H9 (cell line): ENCODE results near the gene MAGOH. TPM values are rescaled to one million over a fixed set of nuclear protein-coding genes. Genes with fewer than 3 reads are reported as not detected.
A peak's percentile ranks its signal among the peaks of the same experiment; 100 is the strongest.

Source experiments
- DNase-seq: peaks from one replicate; pipeline ENCODE4 v3.0.0-alpha.2; 2017
- H2AFZ ChIP-seq: one replicate; pipeline ENCODE4 v1.6.1; 2013; ENCODE audit warnings: mild to moderate bottlenecking, low read length, control low read depth, moderate library complexity
- H2AK5ac ChIP-seq: 2 replicates; pipeline ENCODE4 v1.6.1; 2013; ENCODE audit warnings: low read length, control low read depth, mixed read lengths; ENCODE audit not compliant: insufficient read length
- H2BK120ac ChIP-seq: one replicate; pipeline ENCODE4 v1.6.1; 2013; ENCODE audit warnings: low read depth, mild to moderate bottlenecking, low read length, control low read depth, inconsistent platforms; ENCODE audit not compliant: poor library complexity, severe bottlenecking
- H2BK12ac ChIP-seq: 2 replicates; pipeline ENCODE4 v1.6.1; 2013; ENCODE audit warnings: low read length, control low read depth, mixed read lengths, low read depth; ENCODE audit not compliant: insufficient read length
- H2BK15ac ChIP-seq: 2 replicates; pipeline ENCODE4 v1.6.1; 2013; ENCODE audit warnings: low read depth, low read length, control low read depth
- H2BK20ac ChIP-seq: one replicate; pipeline ENCODE4 v1.6.1; 2013; ENCODE audit warnings: low read depth, mild to moderate bottlenecking, low read length, control low read depth, inconsistent platforms; ENCODE audit not compliant: poor library complexity, severe bottlenecking
- H2BK5ac ChIP-seq: 2 replicates; pipeline ENCODE4 v1.6.1; 2013; ENCODE audit warnings: low read length, control low read depth, mixed read lengths; ENCODE audit not compliant: insufficient read length
- H3K14ac ChIP-seq: 2 replicates; pipeline ENCODE4 v1.6.1; 2013; ENCODE audit warnings: low read length, control low read depth; ENCODE audit not compliant: insufficient read depth
- H3K18ac ChIP-seq: 2 replicates; pipeline ENCODE4 v1.6.1; 2013; ENCODE audit warnings: low read depth, mild to moderate bottlenecking, mixed read lengths, low read length, control low read depth; ENCODE audit not compliant: insufficient read length
- H3K23ac ChIP-seq: 2 replicates; pipeline ENCODE4 v1.6.1; 2013; ENCODE audit warnings: low read length, control low read depth, mixed read lengths, low read depth; ENCODE audit not compliant: insufficient read length
- H3K23me2 ChIP-seq: 2 replicates; pipeline ENCODE4 v1.6.1; 2013; ENCODE audit warnings: low read depth, mild to moderate bottlenecking, mixed read lengths, low read length, control low read depth; ENCODE audit not compliant: insufficient read length, poor library complexity, severe bottlenecking
- H3K27ac ChIP-seq: 2 replicates; pipeline ENCODE4 v1.5.1; 2013; ENCODE audit warnings: low read length, control low read depth, mixed read lengths, low read depth; ENCODE audit not compliant: insufficient read length
- H3K27me3 ChIP-seq: 2 replicates; pipeline ENCODE4 v1.6.1; 2013; ENCODE audit warnings: low read length, control low read depth, inconsistent platforms; ENCODE audit not compliant: insufficient read depth
- H3K4ac ChIP-seq: 2 replicates; pipeline ENCODE4 v1.6.1; 2013; ENCODE audit warnings: low read depth, mild to moderate bottlenecking, control low read depth, inconsistent platforms, low read length, moderate library complexity
- H3K4me1 ChIP-seq: 2 replicates; pipeline ENCODE4 v1.6.1; 2013; ENCODE audit warnings: low read length, control low read depth, inconsistent platforms; ENCODE audit not compliant: insufficient read depth
- H3K4me2 ChIP-seq: 2 replicates; pipeline ENCODE4 v1.6.1; 2013; ENCODE audit warnings: low read length, control low read depth, mixed read lengths; ENCODE audit not compliant: insufficient read length, insufficient read depth
- H3K56ac ChIP-seq: 2 replicates; pipeline ENCODE4 v1.6.1; 2013; ENCODE audit warnings: low read depth, mild to moderate bottlenecking, mixed read lengths, low read length, control low read depth; ENCODE audit not compliant: insufficient read length
- H3K79me1 ChIP-seq: 2 replicates; pipeline ENCODE4 v1.6.1; 2013; ENCODE audit warnings: low read depth, mild to moderate bottlenecking, moderate library complexity, low read length, control low read depth, inconsistent platforms; ENCODE audit not compliant: insufficient read depth, poor library complexity, severe bottlenecking
- H3K79me2 ChIP-seq: 2 replicates; pipeline ENCODE4 v1.6.1; 2013; ENCODE audit warnings: low read length, control low read depth, inconsistent platforms; ENCODE audit not compliant: insufficient read depth
- H3K9ac ChIP-seq: 2 replicates; pipeline ENCODE4 v1.6.1; 2013; ENCODE audit warnings: low read length, control low read depth, mixed read lengths; ENCODE audit not compliant: insufficient read length; ENCODE audit errors: extremely low read depth
- H3K9me3 ChIP-seq: one replicate; pipeline ENCODE4 v1.6.1; 2013; ENCODE audit warnings: low read depth, low read length, inconsistent platforms; ENCODE audit not compliant: control insufficient read depth
- H3T11ph ChIP-seq: one replicate; pipeline ENCODE4 v1.6.1; 2013; ENCODE audit warnings: mild to moderate bottlenecking, low read length, control low read depth, inconsistent platforms
- H4K20me1 ChIP-seq: one replicate; pipeline ENCODE4 v1.6.1; 2013; ENCODE audit not compliant: control insufficient read depth, insufficient read length, insufficient read depth
- H4K5ac ChIP-seq: 2 replicates; pipeline ENCODE4 v1.6.1; 2013; ENCODE audit warnings: low read depth, mild to moderate bottlenecking, mixed read lengths, low read length, control low read depth; ENCODE audit not compliant: insufficient read length
- H4K8ac ChIP-seq: replicated peaks from 2 replicates; pipeline ENCODE4 v1.6.1; 2013; ENCODE audit warnings: low read length, control low read depth, mixed read lengths, low read depth; ENCODE audit not compliant: insufficient read length
- H4K91ac ChIP-seq: 2 replicates; pipeline ENCODE4 v1.6.1; 2013; ENCODE audit warnings: low read depth, mild to moderate bottlenecking, moderate library complexity, mixed read lengths, low read length, control low read depth; ENCODE audit not compliant: insufficient read length
- H3K27ac Mint-ChIP-seq, 3 experiments: 2 replicates in 2 of 3; 3 replicates in 1 of 3; pipeline ENCODE4 v1.8.0; 2020 to 2021; ENCODE audit warnings: mixed read lengths in 3 of 3, mild to moderate bottlenecking in 1 of 3, moderate library complexity in 1 of 3
- H3K27me3 Mint-ChIP-seq: 2 replicates; pipeline ENCODE4 v1.8.0; 2021; ENCODE audit warnings: low read depth, mild to moderate bottlenecking, moderate library complexity, mixed read lengths
- H3K36me3 Mint-ChIP-seq, 3 experiments: 2 replicates in 2 of 3; 3 replicates in 1 of 3; pipeline ENCODE4 v1.8.0; 2020 to 2021; ENCODE audit warnings: low read depth in 3 of 3, mixed read lengths in 3 of 3; ENCODE audit not compliant: insufficient read depth in 1 of 3
- H3K4me1 Mint-ChIP-seq, 2 experiments: 2 replicates each; pipeline ENCODE4 v1.8.0; 2020; ENCODE audit warnings: mixed read lengths in 2 of 2
- H3K4me3 Mint-ChIP-seq, 2 experiments: 2 replicates in 1 of 2; 3 replicates in 1 of 2; pipeline ENCODE4 v1.8.0; 2020 to 2021; ENCODE audit warnings: mild to moderate bottlenecking in 2 of 2, mixed read lengths in 2 of 2, moderate library complexity in 1 of 2
- H3K9me3 Mint-ChIP-seq, 2 experiments: 2 replicates in 1 of 2; 3 replicates in 1 of 2; pipeline ENCODE4 v1.8.0; 2020; ENCODE audit warnings: mild to moderate bottlenecking in 2 of 2, mixed read lengths in 2 of 2, moderate library complexity in 1 of 2
- WGBS: extraction: QIAGEN DNeasy Blood & Tissue Kit; methylation state at CpG from one replicate; pipeline ENCODE4 v1.1.7; 2013; ENCODE audit warnings: missing lambda C conversion rate, low lambda C conversion rate, mixed read lengths; ENCODE audit not compliant: insufficient read length; ENCODE audit errors: extremely low coverage; 5-methylcytosine and 5-hydroxymethylcytosine counted together
- total RNA-seq: library from RNA; stranded (reverse); gene quantifications from 2 replicates; pipeline ENCODE4 v1.2.1, GENCODE V29; 2021
- TF ChIP-seq, protein P1 (sequence below): fragments of 200-600 bp; sonication (generic); conservative IDR thresholded peaks from 3 replicates; pipeline ENCODE4 v1.8.0; 2021; ENCODE audit warnings: antibody characterized with exemption, mild to moderate bottlenecking

MAGOH gene
- total RNA-seq, 1 experiment from 2014 or later: 81.2 TPM

DNA sequence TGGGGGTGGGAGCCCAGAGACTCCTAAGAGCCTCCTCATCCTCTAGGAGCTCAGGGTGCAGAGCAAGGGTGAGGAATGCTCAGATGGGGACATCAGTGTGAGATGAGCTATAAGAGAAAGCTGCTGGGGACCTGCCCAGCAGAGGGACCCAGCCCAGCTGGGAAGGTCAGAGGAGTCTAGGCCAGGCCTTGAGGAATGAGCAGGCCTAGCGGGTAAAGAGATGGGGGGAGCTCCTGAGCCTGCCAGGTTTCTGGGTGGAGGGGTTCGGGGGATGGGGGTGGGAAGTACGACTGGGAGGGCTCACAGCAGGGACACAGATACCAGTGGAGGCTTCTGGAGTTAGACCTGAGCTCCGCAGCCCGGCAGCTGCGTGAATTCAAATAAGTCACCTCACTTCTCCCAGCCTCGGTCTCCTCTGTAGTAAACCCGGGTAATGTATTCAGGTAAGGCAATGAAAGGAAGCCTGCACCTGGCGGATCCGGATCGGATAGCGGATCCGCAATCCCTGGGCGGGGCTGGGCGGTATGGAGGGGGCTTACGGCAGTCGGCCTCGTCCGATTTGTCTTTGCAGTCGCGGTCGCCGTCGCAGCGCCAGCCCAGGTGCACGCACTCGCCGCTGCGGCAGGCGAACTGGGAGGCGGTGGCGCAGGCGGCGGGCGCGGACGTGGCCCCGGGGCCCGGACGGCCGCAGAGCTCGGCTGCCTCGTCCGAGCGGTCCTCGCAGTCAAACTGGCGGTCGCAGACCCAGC, 38.0 kb upstream of the MAGOH start:
- H2BK20ac ChIP-seq: no peak overlapping the region
- peak overlapping the region in 1 of 3 experiments; percentile 65; a peak in 1 of 7 replicates for H3K27ac Mint-ChIP-seq
- H3K27me3 Mint-ChIP-seq: no peaks in the 10 kb centered on the region; the same call in 1 of the 2 replicates
- H3K36me3 Mint-ChIP-seq: peaks cover 51 to 83% (median 68%) of the 10 kb centered on the region in 3 experiments
- H3K23me2 ChIP-seq: peaks cover 2% of the 10 kb centered on the region
- no peak overlapping the region for H2AFZ ChIP-seq
- H3K4me1 Mint-ChIP-seq: no peaks in the 10 kb centered on the region
- no peak overlapping the region for H2BK12ac ChIP-seq
- H3K4ac ChIP-seq: no peak overlapping the region
- H3K14ac ChIP-seq: no peak overlapping the region
- no peak overlapping the region for H3K18ac ChIP-seq
- no peak for DNase-seq
- H3K23ac ChIP-seq: no peak overlapping the region
- WGBS: no CpG with 5 or more reads among the region's 48 CpGs
- no peak overlapping the region for H3K4me2 ChIP-seq
- no peak overlapping the region for H2BK15ac ChIP-seq
- H3K27ac ChIP-seq: no peak overlapping the region
- no peaks in the 10 kb centered on the region for H3K27me3 ChIP-seq
- no peak overlapping the region for H2BK5ac ChIP-seq
- H2AK5ac ChIP-seq: no peak overlapping the region
- no peaks in the 10 kb centered on the region for H3K79me1 ChIP-seq
- H4K20me1 ChIP-seq: no peaks in the 10 kb centered on the region
- H4K8ac ChIP-seq: no peak overlapping the region
- H3K56ac ChIP-seq: no peak overlapping the region
- H3K9me3 Mint-ChIP-seq: no peaks in the 10 kb centered on the region
- no peak overlapping the region for H3T11ph ChIP-seq
- H4K91ac ChIP-seq: no peak overlapping the region
- no peak overlapping the region for H3K4me3 Mint-ChIP-seq
- no peak overlapping the region for H2BK120ac ChIP-seq
- no peak overlapping the region for H3K9ac ChIP-seq
- TF ChIP-seq, protein P1, sequence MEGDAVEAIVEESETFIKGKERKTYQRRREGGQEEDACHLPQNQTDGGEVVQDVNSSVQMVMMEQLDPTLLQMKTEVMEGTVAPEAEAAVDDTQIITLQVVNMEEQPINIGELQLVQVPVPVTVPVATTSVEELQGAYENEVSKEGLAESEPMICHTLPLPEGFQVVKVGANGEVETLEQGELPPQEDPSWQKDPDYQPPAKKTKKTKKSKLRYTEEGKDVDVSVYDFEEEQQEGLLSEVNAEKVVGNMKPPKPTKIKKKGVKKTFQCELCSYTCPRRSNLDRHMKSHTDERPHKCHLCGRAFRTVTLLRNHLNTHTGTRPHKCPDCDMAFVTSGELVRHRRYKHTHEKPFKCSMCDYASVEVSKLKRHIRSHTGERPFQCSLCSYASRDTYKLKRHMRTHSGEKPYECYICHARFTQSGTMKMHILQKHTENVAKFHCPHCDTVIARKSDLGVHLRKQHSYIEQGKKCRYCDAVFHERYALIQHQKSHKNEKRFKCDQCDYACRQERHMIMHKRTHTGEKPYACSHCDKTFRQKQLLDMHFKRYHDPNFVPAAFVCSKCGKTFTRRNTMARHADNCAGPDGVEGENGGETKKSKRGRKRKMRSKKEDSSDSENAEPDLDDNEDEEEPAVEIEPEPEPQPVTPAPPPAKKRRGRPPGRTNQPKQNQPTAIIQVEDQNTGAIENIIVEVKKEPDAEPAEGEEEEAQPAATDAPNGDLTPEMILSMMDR: no peak
- no peaks in the 10 kb centered on the region for H3K79me2 ChIP-seq
- H3K9me3 ChIP-seq: no peaks in the 10 kb centered on the region
- no peak overlapping the region for H4K5ac ChIP-seq
- H3K4me1 ChIP-seq: no peaks in the 10 kb centered on the region
